Esophagus muscularis mucosa (tissue), 4 donors: ENCODE data around the gene IFNK. TPM values are rescaled to one million over a fixed set of nuclear protein-coding genes. Genes with fewer than 3 reads are reported as not detected.
A peak's percentile ranks its signal among the peaks of the same experiment; 100 is the strongest.

Experiments
- DNase-seq: peaks from one replicate; pipeline ENCODE4 v3.0.0-alpha.2; 2017; ENCODE audit errors: extremely low spot score
- H3K27ac ChIP-seq, 4 donors: fragments of 200-600 bp; sonication (generic); replicated peaks in 1 of 4; 1 replicate in 3 of 4; 2 replicates in 1 of 4; pipeline ENCODE4 v1.5.1; 2016 to 2019; ENCODE audit warnings: mild to moderate bottlenecking in 1 of 4
- H3K27me3 ChIP-seq, 4 donors: fragments of 200-600 bp; sonication (generic); one replicate each; pipeline versions ENCODE4 v1.5.1 to v1.6.0; 2016 to 2019
- H3K36me3 ChIP-seq, 4 donors: fragments of 200-600 bp; sonication (generic); one replicate each; pipeline ENCODE4 v1.5.1; 2016 to 2019
- H3K4me1 ChIP-seq, 4 donors: fragments of 200-600 bp; sonication (generic); one replicate each; pipeline ENCODE4 v1.5.1; 2016 to 2019
- H3K4me3 ChIP-seq, 4 donors: fragments of 200-600 bp; sonication (generic); 1 replicate in 2 of 4; 2 replicates in 2 of 4; pipeline ENCODE4 v1.5.1; 2016 to 2019; ENCODE audit warnings: mild to moderate bottlenecking in 4 of 4, moderate library complexity in 1 of 4
- H3K9me3 ChIP-seq, 4 donors: fragments of 200-600 bp; sonication (generic); 1 replicate in 3 of 4; 2 replicates in 1 of 4; pipeline ENCODE4 v1.5.1; 2016 to 2019
- CTCF ChIP-seq, 3 experiments: fragments of 200-600 bp in 2 of 3; fragments of 450-650 bp in 1 of 3; sonication (generic) in 2 of 3; IDR thresholded peaks; one replicate each; pipeline ENCODE4 v1.5.1; 2017 to 2019; ENCODE audit warnings: antibody characterized with exemption in 3 of 3, mild to moderate bottlenecking in 2 of 3, moderate library complexity in 1 of 3
- EP300 ChIP-seq: sonication (generic); formaldehyde crosslinking; IDR thresholded peaks from one replicate; pipeline ENCODE4 v1.6.1; 2017; ENCODE audit warnings: antibody characterized with exemption
- POLR2A ChIP-seq: fragments of 450-650 bp; IDR thresholded peaks from one replicate; pipeline ENCODE4 v1.6.1; 2017; ENCODE audit warnings: antibody characterized with exemption, moderate library complexity, mild to moderate bottlenecking, low read depth
- POLR2AphosphoS5 ChIP-seq, 2 donors: sonication (generic); formaldehyde crosslinking; IDR thresholded peaks; one replicate each; pipeline ENCODE4 v1.6.1; 2017; ENCODE audit warnings: antibody characterized with exemption in 2 of 2
- WGBS: methylation state at CpG from one replicate; pipeline ENCODE4 v1.1.5; 2018; 5-methylcytosine and 5-hydroxymethylcytosine counted together
- intact Hi-C: fragments of 100-400 bp; cut with DNase I; formaldehyde crosslinking; loops from one replicate; pipeline ENCODE4 v1.15.1; 2023
- total RNA-seq, 4 donors: library from RNA; depleted of rRNA; stranded (reverse); fragments of >200 nt; gene quantifications; one replicate each; pipeline versions ENCODE4 v1.1.0 to v1.2.1, GENCODE V29; 2016

IFNK gene
- total RNA-seq, 4 donors from 2014 or later = not detected

GRCh38 chr9:27518809-27519208 is 5.3 kb upstream of the IFNK start:
- H3K9me3 ChIP-seq = no peaks in the 10 kb centered on the region
- no peak for DNase-seq
- TF ChIP-seq POLR2A (no peak), CTCF (IDR thresholded peaks at IDR 0.05) (no peak), EP300 (no peak), POLR2AphosphoS5 (IDR thresholded peaks at IDR 0.05) (no peak)
- H3K4me3 ChIP-seq = no peak overlapping the region
- H3K36me3 ChIP-seq = no peaks in the 10 kb centered on the region
- H3K4me1 ChIP-seq = peaks cover 0 to 10% (median 7%) of the 10 kb centered on the region in 4 donors
- intact Hi-C loops = loop anchor here (10.0 kb wide), 1 partner anchor 104 kb away; no protein-coding TSS in a partner anchor
- 97% methylated on average over 4 of the region's 4 CpGs for WGBS
- H3K27ac ChIP-seq = no peak overlapping the region
- no peaks in the 10 kb centered on the region for H3K27me3 ChIP-seq

GRCh38 chr9:27519466-27520465 is 4.3 kb upstream of the IFNK start:
- intact Hi-C loops = loop anchor here (10.0 kb wide), 2 partner anchors 45 to 105 kb away; no protein-coding TSS in a partner anchor
- Histone ChIP-seq H3K27me3 (no peaks in the 10 kb centered on the region), H3K4me3 (no peak overlapping the region), H3K27ac (no peak overlapping the region), H3K4me1 (peaks cover 0 to 5% (median 2%) of the 10 kb centered on the region in 4 donors), H3K9me3 (no peaks in the 10 kb centered on the region), H3K36me3 (no peaks in the 10 kb centered on the region)
- TF ChIP-seq EP300 (no peak), POLR2AphosphoS5 (IDR thresholded peaks at IDR 0.05) (no peak), POLR2A (no peak), CTCF (IDR thresholded peaks at IDR 0.05) (no peak)
- DNase-seq = peak; percentile 37
- 91% methylated on average over 10 of the region's 10 CpGs for WGBS

- TF ChIP-seq POLR2A (no peak), EP300 (no peak), POLR2AphosphoS5 (IDR thresholded peaks at IDR 0.05) (no peak), CTCF (IDR thresholded peaks at IDR 0.05) (no peak)
Observed at GRCh38 chr9:27520986-27521385, 3.1 kb upstream of the IFNK start.

GRCh38 chr9:27523141-27523540 is 949 bp upstream of the IFNK start:
- DNase-seq = no peak
- H3K4me3 ChIP-seq = no peak overlapping the region
- H3K4me1 ChIP-seq = peaks cover 0 to 13% (median 10%) of the 10 kb centered on the region in 4 donors
- intact Hi-C loops = loop anchor here (10.0 kb wide), 1 partner anchor 48 kb away; no protein-coding TSS in a partner anchor
- no peaks in the 10 kb centered on the region for H3K9me3 ChIP-seq
- H3K36me3 ChIP-seq = no peaks in the 10 kb centered on the region
- no peaks in the 10 kb centered on the region for H3K27me3 ChIP-seq
- no peak overlapping the region for H3K27ac ChIP-seq
- TF ChIP-seq CTCF (IDR thresholded peaks at IDR 0.05) (no peak), POLR2A (no peak), POLR2AphosphoS5 (IDR thresholded peaks at IDR 0.05) (no peak), EP300 (no peak)

More at GRCh38 chr9:27520986-27521385, 3.1 kb upstream of the IFNK start:
- 89% methylated on average over 4 of the region's 4 CpGs for WGBS
- DNase-seq = no peak
- Histone ChIP-seq H3K27ac (no peak overlapping the region), H3K4me1 (no peaks in the 10 kb centered on the region), H3K9me3 (no peaks in the 10 kb centered on the region), H3K4me3 (no peak overlapping the region), H3K36me3 (no peaks in the 10 kb centered on the region), H3K27me3 (no peaks in the 10 kb centered on the region)
- intact Hi-C loops = loop anchor here (10.0 kb wide), 1 partner anchor 46 kb away; no protein-coding TSS in a partner anchor
